Astrocyte (in vitro differentiated cells and primary cell): ENCODE measurements around the gene BCAR3. TPM values are rescaled to one million over a fixed set of nuclear protein-coding genes. Genes with fewer than 3 reads are reported as not detected.

Source experiments
- DNase-seq: peaks from one replicate; pipeline ENCODE4 v3.0.0-alpha.2; 2010; ENCODE audit warnings: low read depth
- FAIRE-seq: peaks from 2 replicates; lab custom pipeline; 2011; peaks lifted over from hg19 to GRCh38; lab: Jason Lieb, UNC
- H2AFZ ChIP-seq: 2 replicates; pipeline ENCODE4 v1.6.0; 2012; ENCODE audit warnings: low read depth, low read length, inconsistent platforms
- H3K27ac ChIP-seq: 2 replicates; pipeline ENCODE4 v1.5.1; 2011; ENCODE audit warnings: low read depth, low read length, inconsistent platforms
- H3K27me3 ChIP-seq: 2 replicates; pipeline ENCODE4 v1.6.0; 2011; ENCODE audit warnings: low read length, inconsistent platforms; ENCODE audit not compliant: insufficient read depth
- H3K36me3 ChIP-seq: 2 replicates; pipeline ENCODE4 v1.5.1; 2011; ENCODE audit warnings: low read length, inconsistent platforms; ENCODE audit not compliant: insufficient read depth
- H3K4me1 ChIP-seq: 2 replicates; pipeline ENCODE4 v1.5.1; 2011; ENCODE audit warnings: low read length, inconsistent platforms; ENCODE audit not compliant: insufficient read depth
- H3K4me2 ChIP-seq: 2 replicates; pipeline ENCODE4 v1.6.0; 2012; ENCODE audit warnings: low read length, inconsistent platforms
- H3K4me3 ChIP-seq: 2 replicates; pipeline ENCODE4 v1.5.1; 2011; ENCODE audit warnings: low read depth, mild to moderate bottlenecking, low read length, inconsistent platforms; ENCODE audit not compliant: insufficient read depth
- H3K79me2 ChIP-seq: 2 replicates; pipeline ENCODE4 v1.6.0; 2012; ENCODE audit warnings: mild to moderate bottlenecking, low read length, inconsistent platforms; ENCODE audit not compliant: insufficient read depth
- H3K9ac ChIP-seq: 2 replicates; pipeline ENCODE4 v1.6.0; 2012; ENCODE audit warnings: mild to moderate bottlenecking, low read length, inconsistent platforms
- H3K9me3 ChIP-seq: 2 replicates; pipeline ENCODE4 v1.5.1; 2012; ENCODE audit warnings: low read depth, mild to moderate bottlenecking, low read length, inconsistent platforms; ENCODE audit not compliant: insufficient read depth
- H4K20me1 ChIP-seq: 2 replicates; pipeline ENCODE4 v1.6.0; 2012; ENCODE audit warnings: low read length, inconsistent platforms; ENCODE audit not compliant: insufficient read depth
- H3K27ac Mint-ChIP-seq: one replicate; pipeline ENCODE4 v1.8.0; 2021; ENCODE audit warnings: mild to moderate bottlenecking, mixed read lengths; ENCODE audit not compliant: unreplicated experiment
- H3K27me3 Mint-ChIP-seq: one replicate; pipeline ENCODE4 v1.8.0; 2021; ENCODE audit warnings: low read depth, mixed read lengths; ENCODE audit not compliant: unreplicated experiment
- H3K36me3 Mint-ChIP-seq: one replicate; pipeline ENCODE4 v1.8.0; 2021; ENCODE audit warnings: low read depth, mixed read lengths; ENCODE audit not compliant: unreplicated experiment
- H3K4me1 Mint-ChIP-seq: one replicate; pipeline ENCODE4 v1.8.0; 2021; ENCODE audit warnings: low read depth, mixed read lengths; ENCODE audit not compliant: unreplicated experiment
- H3K4me3 Mint-ChIP-seq: one replicate; pipeline ENCODE4 v1.8.0; 2021; ENCODE audit warnings: mild to moderate bottlenecking, moderate library complexity, mixed read lengths; ENCODE audit not compliant: unreplicated experiment
- H3K9me3 Mint-ChIP-seq: one replicate; pipeline ENCODE4 v1.8.0; 2021; ENCODE audit warnings: mild to moderate bottlenecking, mixed read lengths; ENCODE audit not compliant: unreplicated experiment
- CTCF ChIP-seq: IDR thresholded peaks from 2 replicates; pipeline ENCODE4 v1.5.1; 2011; ENCODE audit warnings: low read depth, mild to moderate bottlenecking, inconsistent platforms, low read length, moderate library complexity; ENCODE audit not compliant: insufficient read depth
- EZH2 ChIP-seq: IDR thresholded peaks from 2 replicates; pipeline ENCODE4 v1.6.1; 2012; ENCODE audit warnings: mild to moderate bottlenecking, low read length, inconsistent platforms; ENCODE audit not compliant: insufficient read depth
- total RNA-seq: library from RNA; stranded (reverse); gene quantifications from 2 replicates; pipeline ENCODE4 v1.2.1, GENCODE V29; 2021

Gene BCAR3
- total RNA-seq, 1 donor from 2014 or later, result 30.0 TPM

DNA sequence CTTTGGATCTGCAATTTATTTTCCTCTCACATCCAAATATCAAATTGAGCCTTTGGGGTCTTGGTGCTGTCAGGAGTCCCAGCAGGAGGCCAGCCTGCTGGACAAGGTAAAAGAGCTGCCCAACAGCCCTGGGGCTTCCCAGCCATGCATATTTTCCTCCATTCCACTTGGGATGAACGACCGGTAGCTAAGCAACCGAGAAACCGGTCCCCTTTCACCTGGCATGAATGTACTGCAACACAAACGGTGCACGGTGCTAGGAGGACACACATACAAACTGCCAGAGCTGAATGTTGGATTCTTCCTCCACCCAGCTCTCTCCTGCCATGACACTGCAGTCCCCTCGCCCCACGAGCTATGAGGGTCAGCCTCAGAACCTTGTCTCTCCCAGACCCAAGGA lies 42.7 kb downstream of the BCAR3 start:
- no peaks in the 10 kb centered on the region for H3K9me3 Mint-ChIP-seq
- no peaks in the 10 kb centered on the region for H3K27me3 Mint-ChIP-seq
- DNase-seq (no peak), FAIRE-seq (no peak)
- no peak overlapping the region for H3K9ac ChIP-seq
- H3K79me2 ChIP-seq, result peaks cover 86% of the 10 kb centered on the region
- H3K4me3 ChIP-seq, result no peak overlapping the region
- no peak overlapping the region for H2AFZ ChIP-seq
- no peak overlapping the region for H3K27ac ChIP-seq
- no peak overlapping the region for H3K4me2 ChIP-seq
- H3K4me3 Mint-ChIP-seq, result no peak overlapping the region
- no peaks in the 10 kb centered on the region for H3K9me3 ChIP-seq
- no peak overlapping the region for H3K27ac Mint-ChIP-seq
- peaks cover 13% of the 10 kb centered on the region for H3K4me1 ChIP-seq
- H3K27me3 ChIP-seq, result no peaks in the 10 kb centered on the region
- H3K36me3 ChIP-seq, result peaks cover 30% of the 10 kb centered on the region
- peaks cover 19% of the 10 kb centered on the region for H3K4me1 Mint-ChIP-seq
- H4K20me1 ChIP-seq, result peaks cover 53% of the 10 kb centered on the region
- TF ChIP-seq EZH2, result no peak
- TF ChIP-seq CTCF, result no peak
- peaks cover 20% of the 10 kb centered on the region for H3K36me3 Mint-ChIP-seq

DNA sequence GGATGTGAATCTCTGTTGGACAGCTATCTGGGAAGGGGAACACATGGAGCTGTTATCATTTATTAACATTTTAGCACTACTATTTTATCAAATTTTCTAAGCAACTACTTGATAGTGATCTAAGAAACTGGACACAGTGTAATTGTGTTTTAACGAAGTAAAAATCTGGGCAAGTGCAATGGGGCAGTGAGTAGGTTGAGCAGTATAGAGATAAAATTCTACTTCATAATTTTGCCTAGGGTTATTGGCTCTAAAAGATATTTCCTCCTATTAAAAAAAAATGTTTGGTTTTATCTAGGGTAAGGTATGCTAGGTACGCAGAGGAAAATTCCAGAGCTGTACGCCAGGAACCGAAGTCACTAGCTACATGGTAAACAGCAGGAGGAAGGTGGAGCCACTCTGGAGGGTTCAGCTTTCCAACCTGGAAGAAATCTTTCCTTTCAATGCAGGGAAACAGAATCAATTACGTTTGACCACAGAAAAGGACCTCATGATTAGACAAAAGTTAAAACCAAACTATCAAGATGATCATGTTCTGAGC lies 43.3 kb downstream of the BCAR3 start:
- no peak overlapping the region for H3K4me3 ChIP-seq
- H2AFZ ChIP-seq, result no peak overlapping the region
- no peaks in the 10 kb centered on the region for H3K9me3 ChIP-seq
- no peak for FAIRE-seq
- H3K79me2 ChIP-seq, result peaks cover 86% of the 10 kb centered on the region
- no peak overlapping the region for H3K4me3 Mint-ChIP-seq
- peaks cover 19% of the 10 kb centered on the region for H3K4me1 Mint-ChIP-seq
- H3K27ac Mint-ChIP-seq, result no peak overlapping the region
- H3K27me3 Mint-ChIP-seq, result no peaks in the 10 kb centered on the region
- no peak overlapping the region for H3K4me2 ChIP-seq
- no peak for TF ChIP-seq EZH2
- no peak for TF ChIP-seq CTCF
- H3K4me1 ChIP-seq, result peaks cover 13% of the 10 kb centered on the region
- no peaks in the 10 kb centered on the region for H3K27me3 ChIP-seq
- peaks cover 57% of the 10 kb centered on the region for H4K20me1 ChIP-seq
- peaks cover 33% of the 10 kb centered on the region for H3K36me3 ChIP-seq
- H3K27ac ChIP-seq, result no peak overlapping the region
- peaks cover 22% of the 10 kb centered on the region for H3K36me3 Mint-ChIP-seq
- peak; percentile 49 for DNase-seq
- H3K9me3 Mint-ChIP-seq, result no peaks in the 10 kb centered on the region
- H3K9ac ChIP-seq, result no peak overlapping the region

- FAIRE-seq, result no peak
- peak overlapping the region; percentile 12 for H3K9ac ChIP-seq
- H2AFZ ChIP-seq, result no peak overlapping the region
- H3K27ac Mint-ChIP-seq, result peak overlapping the region; percentile 41
- no peaks in the 10 kb centered on the region for H3K9me3 Mint-ChIP-seq
- peaks cover 54% of the 10 kb centered on the region for H4K20me1 ChIP-seq
- H3K36me3 Mint-ChIP-seq, result peaks cover 20% of the 10 kb centered on the region
- no peak for TF ChIP-seq EZH2
- TF ChIP-seq CTCF, result no peak
- H3K4me3 Mint-ChIP-seq, result no peak overlapping the region
- DNase-seq, result no peak
- H3K79me2 ChIP-seq, result peaks cover 90% of the 10 kb centered on the region
- H3K27me3 ChIP-seq, result no peaks in the 10 kb centered on the region
- H3K27ac ChIP-seq, result no peak overlapping the region
- H3K27me3 Mint-ChIP-seq, result no peaks in the 10 kb centered on the region
- H3K4me3 ChIP-seq, result no peak overlapping the region
- H3K36me3 ChIP-seq, result peaks cover 33% of the 10 kb centered on the region
- H3K4me1 ChIP-seq, result peaks cover 13% of the 10 kb centered on the region
- H3K4me1 Mint-ChIP-seq, result peaks cover 16% of the 10 kb centered on the region
- no peaks in the 10 kb centered on the region for H3K9me3 ChIP-seq
- H3K4me2 ChIP-seq, result no peak overlapping the region
Observed at GRCh38 chr1:93636712-93637111, 44.9 kb downstream of the BCAR3 start.
